ENCODE data around the gene RHBDL3. TPM values are rescaled to one million over a fixed set of nuclear protein-coding genes. Genes with fewer than 3 reads are reported as not detected.

RHBDL3 gene
- total and polyA plus RNA-seq, 4 donors = 0.14 to 0.51 (median 0.25) TPM

GRCh38 chr17:32283745-32284201, 18.1 kb downstream of the RHBDL3 start:
- 64 to 78% methylated on average over 19 to 20 of the region's 20 CpGs for WGBS, 2 donors
- no peak for DNase-seq
- no peak for TF ChIP-seq CTCF (IDR thresholded peaks at IDR 0.05; ENCODE audit: control extremely low read depth, extremely low read depth)

GRCh38 chr17:32285306-32285705, 19.7 kb downstream of the RHBDL3 start:
- TF ChIP-seq CTCF (IDR thresholded peaks at IDR 0.05; ENCODE audit: control extremely low read depth, extremely low read depth) = no peak
- Histone ChIP-seq H3K4me1 (ENCODE audit: control insufficient read depth in 5 of 5, insufficient read depth in 5 of 5, low read length in 5 of 5) (peaks cover 0 to 5% (median 0%) of the 10 kb centered on the region in 5 donors), H3K4me3 (no peak overlapping the region), H3K27ac (ENCODE audit: low read depth in 1 of 2, low read length in 1 of 2) (no peak overlapping the region), H3K27me3 (ENCODE audit: control insufficient read depth in 3 of 3, insufficient read depth in 3 of 3, low read length in 2 of 3) (peaks cover 0 to 2% (median 0%) of the 10 kb centered on the region in 3 donors), H3K9me3 (ENCODE audit: control insufficient read depth in 4 of 4, insufficient read depth in 3 of 4, low read length in 3 of 4) (no peaks in the 10 kb centered on the region), H3K9ac (ENCODE audit: insufficient read depth in 1 of 2, low read length in 2 of 2) (no peak overlapping the region), H3K36me3 (ENCODE audit: control insufficient read depth in 4 of 4, insufficient read depth in 4 of 4, low read length in 4 of 4) (no peaks in the 10 kb centered on the region)
- ATAC-seq (ENCODE audit: insufficient read depth, low FRiP score) (no peak), DNase-seq (no peak)
- WGBS, 2 donors = 57 to 87% methylated on average over 8 of the region's 8 CpGs

More at GRCh38 chr17:32283745-32284201, 18.1 kb downstream of the RHBDL3 start:
- H3K9me3 ChIP-seq (ENCODE audit: control insufficient read depth in 4 of 4, insufficient read depth in 3 of 4, low read length in 3 of 4) = no peaks in the 10 kb centered on the region
- no peak overlapping the region for H3K27ac ChIP-seq (ENCODE audit: low read depth in 1 of 2, low read length in 1 of 2)
- H3K36me3 ChIP-seq (ENCODE audit: control insufficient read depth in 4 of 4, insufficient read depth in 4 of 4, low read length in 4 of 4) = no peaks in the 10 kb centered on the region
- peaks cover 0 to 5% (median 0%) of the 10 kb centered on the region in 5 donors for H3K4me1 ChIP-seq (ENCODE audit: control insufficient read depth in 5 of 5, insufficient read depth in 5 of 5, low read length in 5 of 5)
- H3K27me3 ChIP-seq (ENCODE audit: control insufficient read depth in 3 of 3, insufficient read depth in 3 of 3, low read length in 2 of 3) = peaks cover 0 to 3% (median 0%) of the 10 kb centered on the region in 3 donors
- H3K4me3 ChIP-seq = no peak overlapping the region
- no peak overlapping the region for H3K9ac ChIP-seq (ENCODE audit: insufficient read depth in 1 of 2, low read length in 2 of 2)
- ATAC-seq (ENCODE audit: insufficient read depth, low FRiP score) = no peak

GRCh38 chr17:32285746-32286517, 20.3 kb downstream of the RHBDL3 start:
- WGBS, 2 donors = 61 to 70% methylated on average over 9 of the region's 9 CpGs

More at GRCh38 chr17:32285746-32286517, 20.3 kb downstream of the RHBDL3 start:
- Histone ChIP-seq H3K4me1 (ENCODE audit: control insufficient read depth in 5 of 5, insufficient read depth in 5 of 5, low read length in 5 of 5) (peaks cover 0 to 5% (median 0%) of the 10 kb centered on the region in 5 donors), H3K9ac (ENCODE audit: insufficient read depth in 1 of 2, low read length in 2 of 2) (no peak overlapping the region), H3K27me3 (ENCODE audit: control insufficient read depth in 3 of 3, insufficient read depth in 3 of 3, low read length in 2 of 3) (peaks cover 0 to 2% (median 0%) of the 10 kb centered on the region in 3 donors), H3K36me3 (ENCODE audit: control insufficient read depth in 4 of 4, insufficient read depth in 4 of 4, low read length in 4 of 4) (no peaks in the 10 kb centered on the region), H3K4me3 (no peak overlapping the region), H3K9me3 (ENCODE audit: control insufficient read depth in 4 of 4, insufficient read depth in 3 of 4, low read length in 3 of 4) (no peaks in the 10 kb centered on the region), H3K27ac (ENCODE audit: low read depth in 1 of 2, low read length in 1 of 2) (no peak overlapping the region)
- no peak for TF ChIP-seq CTCF (IDR thresholded peaks at IDR 0.05; ENCODE audit: control extremely low read depth, extremely low read depth)
- DNase-seq (no peak), ATAC-seq (ENCODE audit: insufficient read depth, low FRiP score) (no peak)
